Measurements from ENCODE around the gene MTMR3. TPM values are rescaled to one million over a fixed set of nuclear protein-coding genes. Genes with fewer than 3 reads are reported as not detected.

Gene MTMR3
- total RNA-seq, 1 experiment from 2014 or later: 27.0 TPM

GRCh38 chr22:30000566-30000965 is 117.6 kb downstream of the MTMR3 start:
- no peak overlapping the region for H3K4me2 ChIP-seq (ENCODE audit: low read length)
- DNase-seq (ENCODE audit: low read depth, low spot score) (no peak), ATAC-seq (no peak)
- H4K20me1 ChIP-seq (ENCODE audit: insufficient read depth): peaks cover 3% of the 10 kb centered on the region; the same call in 1 of the 2 replicates
- H3K79me2 ChIP-seq (ENCODE audit: insufficient read depth, low read length): no peaks in the 10 kb centered on the region
- H3K4me1 ChIP-seq (ENCODE audit: control insufficient read depth in 1 of 2, insufficient read depth in 2 of 2, low read length in 2 of 2): no peaks in the 10 kb centered on the region
- no peak overlapping the region for H3K9ac ChIP-seq (ENCODE audit: low read length)
- RAD21 ChIA-PET (ENCODE audit: low non-redundant PET in 1 of 2, low total read pairs in 2 of 2, uncharacterized antibody in 2 of 2, unreplicated experiment in 2 of 2): no interaction called here
- CTCF ChIA-PET: interaction anchor here (0.9 kb wide), 1 partner anchor 310 kb away, joined by 3 read pairs; no protein-coding TSS in a partner anchor
- H3K9me3 ChIP-seq (ENCODE audit: control insufficient read depth in 1 of 2, insufficient read depth in 1 of 2, low read depth in 1 of 2, low read length in 2 of 2): no peaks in the 10 kb centered on the region
- peaks cover 0 to 6% of the 10 kb centered on the region in 2 experiments; a peak in 1 of 4 replicates for H3K36me3 ChIP-seq (ENCODE audit: control insufficient read depth in 1 of 2, insufficient read depth in 2 of 2, low read length in 2 of 2)
- no peak for TF ChIP-seq EZH2phosphoT487 (IDR thresholded peaks at IDR 0.05; ENCODE audit: borderline replicate concordance)
- TF ChIP-seq CEBPB (IDR thresholded peaks at IDR 0.05; ENCODE audit: low read depth): no peak
- no peak for TF ChIP-seq YY1 (IDR thresholded peaks at IDR 0.05; ENCODE audit: extremely low read depth, insufficient replicate concordance, low read depth, low read length)
- TF ChIP-seq MAX (IDR thresholded peaks at IDR 0.05): no peak
- TF ChIP-seq SIN3A (IDR thresholded peaks at IDR 0.05; ENCODE audit: low read depth): no peak
- TF ChIP-seq CBX3 (IDR thresholded peaks at IDR 0.05; ENCODE audit: low read depth): no peak
- no peak for TF ChIP-seq SP1 (IDR thresholded peaks at IDR 0.05; ENCODE audit: low read depth)
- intact Hi-C loops (cut with micrococcal nuclease): no loop called here
- H3K4me3 ChIP-seq (replicated peaks in 1 of 2; ENCODE audit: low read depth in 1 of 2, low read length in 2 of 2): no peak overlapping the region
- no peaks in the 10 kb centered on the region for H3K27me3 ChIP-seq (ENCODE audit: insufficient read depth, low read length)
- POLR2A ChIA-PET: no interaction called here
- no peaks in the 10 kb centered on the region for H3K9me2 ChIP-seq (ENCODE audit: insufficient read depth)
- no peak overlapping the region for H2AFZ ChIP-seq (ENCODE audit: low read depth, low read length, poor library complexity, severe bottlenecking)
- no peak overlapping the region for H3K27ac ChIP-seq (ENCODE audit: low read depth, low read length)
- BruUV-seq (replicated peaks): no TSS peak

GRCh38 chr22:30001459-30001858 is 118.5 kb downstream of the MTMR3 start:
- Histone ChIP-seq H3K27me3 (ENCODE audit: insufficient read depth, low read length) (no peaks in the 10 kb centered on the region), H3K9me2 (ENCODE audit: insufficient read depth) (no peaks in the 10 kb centered on the region), H3K4me1 (ENCODE audit: control insufficient read depth in 1 of 2, insufficient read depth in 2 of 2, low read length in 2 of 2) (no peaks in the 10 kb centered on the region), H2AFZ (ENCODE audit: low read depth, low read length, poor library complexity, severe bottlenecking) (no peak overlapping the region), H4K20me1 (ENCODE audit: insufficient read depth) (peaks cover 4% of the 10 kb centered on the region; the same call in 1 of the 2 replicates), H3K9ac (ENCODE audit: low read length) (no peak overlapping the region), H3K79me2 (ENCODE audit: insufficient read depth, low read length) (no peaks in the 10 kb centered on the region), H3K27ac (ENCODE audit: low read depth, low read length) (no peak overlapping the region), H3K4me3 (replicated peaks in 1 of 2; ENCODE audit: low read depth in 1 of 2, low read length in 2 of 2) (no peak overlapping the region), H3K4me2 (ENCODE audit: low read length) (no peak overlapping the region), H3K36me3 (ENCODE audit: control insufficient read depth in 1 of 2, insufficient read depth in 2 of 2, low read length in 2 of 2) (peaks cover 0 to 6% of the 10 kb centered on the region in 2 experiments; a peak in 1 of 4 replicates), H3K9me3 (ENCODE audit: control insufficient read depth in 1 of 2, insufficient read depth in 1 of 2, low read depth in 1 of 2, low read length in 2 of 2) (no peaks in the 10 kb centered on the region)
- ChIA-PET RAD21 (ENCODE audit: low non-redundant PET in 1 of 2, low total read pairs in 2 of 2, uncharacterized antibody in 2 of 2, unreplicated experiment in 2 of 2) (no interaction called here), POLR2A (no interaction called here), CTCF (interaction anchor here (1.0 kb wide), 1 partner anchor 231 kb away, joined by 3 read pairs; no protein-coding TSS in a partner anchor)
- intact Hi-C loops (cut with micrococcal nuclease): no loop called here
- BruUV-seq (replicated peaks): no TSS peak
- TF ChIP-seq POLR2AphosphoS5 (IDR thresholded peaks at IDR 0.05; ENCODE audit: low read depth, low read length) (no peak), REST (IDR thresholded peaks at IDR 0.05; ENCODE audit: low read depth) (no peak), ATF3 (IDR thresholded peaks at IDR 0.05) (no peak), POLR2A (IDR thresholded peaks at IDR 0.05; ENCODE audit: borderline replicate concordance, extremely low read depth, insufficient read depth, insufficient read length) (no peak), ZFX (IDR thresholded peaks at IDR 0.05) (no peak), RAD21 (IDR thresholded peaks at IDR 0.05; ENCODE audit: low read depth) (no peak)
- no peak for ATAC-seq
- no peak for DNase-seq (ENCODE audit: low read depth, low spot score)

Data from HCT116 (cell line).